Measurements from ENCODE around the gene TLR1. TPM values are rescaled to one million over a fixed set of nuclear protein-coding genes. Genes with fewer than 3 reads are reported as not detected.

The TLR1 gene
- total RNA-seq, 2 experiments from 2014 or later, result 14.9 to 17.2 TPM

GRCh38 chr4:38757945-38758600 lies 46.5 kb downstream of the TLR1 start:
- Mint-ChIP-seq H3K36me3 (peaks cover 1% of the 10 kb centered on the region), H3K27me3 (no peaks in the 10 kb centered on the region), H3K4me1 (peaks cover 18% of the 10 kb centered on the region), H3K9me3 (no peaks in the 10 kb centered on the region), H3K27ac (no peak overlapping the region), H3K4me3 (no peak overlapping the region)
- POLR2A ChIA-PET, result no interaction called here
- ATAC-seq (ENCODE audit: low read depth) (no peak), DNase-seq (no peak)

DNA sequence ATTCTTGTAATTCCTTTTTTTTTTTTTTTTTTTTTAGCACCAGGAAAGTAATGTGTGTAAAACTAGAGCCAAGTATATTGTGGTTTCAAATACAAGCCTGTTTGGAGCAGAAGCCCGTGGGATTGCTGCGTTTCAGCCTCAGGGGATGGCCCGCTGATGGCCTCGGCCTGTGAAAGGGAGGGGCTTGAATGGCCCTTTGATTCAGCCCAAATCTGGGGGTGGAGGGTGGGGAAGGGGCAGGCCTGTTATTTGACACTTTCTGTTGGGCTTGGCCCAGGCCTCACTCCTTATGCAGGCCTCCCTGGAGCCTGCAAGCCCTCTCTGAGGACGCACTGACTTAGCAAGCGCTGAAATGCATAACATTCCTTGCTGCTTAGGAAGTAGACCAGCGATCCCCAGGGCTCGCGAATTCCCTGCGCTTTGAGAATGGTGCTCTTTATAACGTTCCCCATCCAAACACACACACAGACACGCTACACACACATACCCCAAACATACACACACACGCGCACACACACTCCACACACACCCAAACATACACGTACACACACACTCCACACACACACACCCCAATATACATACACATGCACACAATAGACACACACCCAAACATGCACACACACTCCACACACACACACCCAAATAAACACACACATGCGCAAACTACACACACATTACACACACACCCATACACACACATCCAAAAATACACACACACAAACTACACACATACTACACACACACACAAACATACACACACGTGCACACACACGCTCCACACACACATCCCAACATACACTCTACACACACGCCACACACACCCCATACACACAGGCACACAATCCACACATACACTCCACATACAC lies 51.4 kb downstream of the TLR1 start:
- DNase-seq (no peak), ATAC-seq (ENCODE audit: low read depth) (no peak)
- Mint-ChIP-seq H3K4me3 (no peak overlapping the region), H3K9me3 (peaks cover 5% of the 10 kb centered on the region), H3K27ac (no peak overlapping the region), H3K36me3 (peaks cover 5% of the 10 kb centered on the region), H3K27me3 (no peaks in the 10 kb centered on the region), H3K4me1 (peaks cover 8% of the 10 kb centered on the region)
- POLR2A ChIA-PET, result no interaction called here

GRCh38 chr4:38752372-38752940 lies 52.1 kb downstream of the TLR1 start:
- Mint-ChIP-seq H3K9me3 (peaks cover 7% of the 10 kb centered on the region), H3K36me3 (peaks cover 7% of the 10 kb centered on the region), H3K27ac (peak overlapping the region; percentile 75), H3K4me1 (peaks cover 8% of the 10 kb centered on the region), H3K27me3 (no peaks in the 10 kb centered on the region), H3K4me3 (peak overlapping the region; percentile 38)
- no peak for DNase-seq
- ATAC-seq (ENCODE audit: low read depth), result peak; percentile 90
- POLR2A ChIA-PET, result no interaction called here

- DNase-seq (no peak), ATAC-seq (ENCODE audit: low read depth) (no peak)
- Mint-ChIP-seq H3K27ac (no peak overlapping the region), H3K4me1 (peaks cover 8% of the 10 kb centered on the region), H3K4me3 (no peak overlapping the region), H3K27me3 (no peaks in the 10 kb centered on the region), H3K9me3 (peaks cover 14% of the 10 kb centered on the region), H3K36me3 (peaks cover 13% of the 10 kb centered on the region)
- POLR2A ChIA-PET, result no interaction called here
These were observed 53.1 kb downstream of the TLR1 start for GRCh38 chr4:38751341-38752010.

- DNase-seq (no peak), ATAC-seq (ENCODE audit: low read depth) (no peak)
- Mint-ChIP-seq H3K4me3 (no peak overlapping the region), H3K27me3 (no peaks in the 10 kb centered on the region), H3K27ac (no peak overlapping the region), H3K36me3 (peaks cover 13% of the 10 kb centered on the region), H3K9me3 (peaks cover 14% of the 10 kb centered on the region), H3K4me1 (peaks cover 8% of the 10 kb centered on the region)
- POLR2A ChIA-PET, result no interaction called here
These were observed 55.3 kb downstream of the TLR1 start for GRCh38 chr4:38749336-38749735.

DNA sequence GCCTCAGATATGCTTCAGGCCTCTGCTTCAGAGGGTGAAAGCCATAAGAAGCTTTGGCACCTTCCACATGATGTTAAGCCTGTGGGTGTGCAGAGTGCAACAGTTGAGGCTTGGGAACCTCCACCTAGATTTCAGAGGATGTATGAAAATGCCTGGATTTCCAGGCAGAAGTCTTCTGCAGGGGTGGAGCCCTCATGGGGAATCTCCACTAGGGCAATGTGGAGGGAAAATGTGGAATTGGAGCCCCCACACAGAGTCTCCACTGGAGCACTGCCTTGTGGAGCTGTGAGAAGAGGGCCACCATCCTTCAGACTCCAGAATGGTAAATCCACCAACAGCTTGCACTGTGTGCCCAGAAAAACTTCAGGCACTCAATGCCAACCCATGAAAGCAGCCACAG lies 57.0 kb downstream of the TLR1 start:
- POLR2A ChIA-PET, result no interaction called here
- DNase-seq (no peak), ATAC-seq (ENCODE audit: low read depth) (no peak)
- peaks cover 13% of the 10 kb centered on the region for H3K36me3 Mint-ChIP-seq
- peaks cover 14% of the 10 kb centered on the region for H3K4me1 Mint-ChIP-seq
- H3K9me3 Mint-ChIP-seq, result peaks cover 14% of the 10 kb centered on the region
- peaks cover 2% of the 10 kb centered on the region for H3K27me3 Mint-ChIP-seq
- no peak overlapping the region for H3K27ac Mint-ChIP-seq
- no peak overlapping the region for H3K4me3 Mint-ChIP-seq

Other genes with a start within 250 kb of the TLR1 start
- gene KLF3, start 140.6 kb downstream of the TLR1 start, total RNA-seq, result 10 to 100 TPM; 37.8 to 44.1 TPM
- gene TLR10, start 21.8 kb downstream of the TLR1 start, total RNA-seq, result under 1 TPM; 0.25 to 0.26 TPM
- 1 to 10 TPM; 4.8 to 5.9 TPM for gene TLR6, start 52.0 kb upstream of the TLR1 start, total RNA-seq
- gene FAM114A1, start 63.0 kb upstream of the TLR1 start, total RNA-seq, result under 1 TPM; 0.33 to 0.34 TPM
- gene TMEM156, start 227.6 kb upstream of the TLR1 start, total RNA-seq, result 10 to 100 TPM; 14.0 to 14.9 TPM